ENCODE data around the gene PRELP. TPM values are rescaled to one million over a fixed set of nuclear protein-coding genes. Genes with fewer than 3 reads are reported as not detected.

PRELP gene
- total RNA-seq, 1 experiment from 2014 or later = not detected

DNA sequence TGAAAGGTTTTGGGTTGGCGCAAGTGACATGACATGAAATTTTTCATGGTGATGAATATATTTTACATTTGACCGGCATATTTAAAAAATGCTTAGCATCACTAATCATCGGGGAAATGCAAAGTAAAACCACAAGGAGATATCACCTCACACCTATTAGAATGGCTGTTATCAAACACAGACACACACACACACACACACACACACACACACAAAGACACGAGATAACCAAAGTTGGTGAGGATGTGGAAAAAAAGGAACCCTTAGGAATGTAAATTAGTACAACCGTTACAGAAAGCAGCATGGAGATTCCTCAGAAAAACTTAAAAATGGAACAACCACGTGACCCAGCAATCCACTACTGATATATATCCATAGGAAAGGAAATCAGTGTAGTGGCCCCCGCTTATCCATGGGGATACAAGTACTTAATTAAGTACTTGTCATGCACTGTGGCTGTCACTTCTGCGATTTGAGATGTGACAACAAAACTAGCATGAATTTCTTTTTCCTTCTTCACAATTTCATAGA, 15.9 kb upstream of the PRELP start:
- intact Hi-C loops (cut with micrococcal nuclease; ENCODE audit: unreplicated experiment) = no loop called here
- Mint-ChIP-seq H3K27me3 (ENCODE audit: insufficient read depth, unreplicated experiment) (peaks cover 22% of the 10 kb centered on the region), H3K9me3 (ENCODE audit: unreplicated experiment) (no peaks in the 10 kb centered on the region), H3K36me3 (ENCODE audit: insufficient read depth, unreplicated experiment) (no peaks in the 10 kb centered on the region), H3K27ac (ENCODE audit: unreplicated experiment) (no peak overlapping the region), H3K4me1 (ENCODE audit: low read depth, unreplicated experiment) (no peaks in the 10 kb centered on the region), H3K4me3 (ENCODE audit: unreplicated experiment) (no peak overlapping the region)
- no peak for DNase-seq
- BruUV-seq (replicated peaks) = no TSS peak
- POLR2A ChIA-PET = no interaction called here
- no peak for TF ChIP-seq CTCF (IDR thresholded peaks at IDR 0.05; ENCODE audit: insufficient read depth in 1 of 2, low read depth in 1 of 2, low read length in 1 of 2, severe bottlenecking in 1 of 2, unreplicated experiment in 1 of 2)
- H3K4me3 ChIP-seq (ENCODE audit: low read depth, low read length) = no peak overlapping the region
- H3K27me3 ChIP-seq (replicated peaks; ENCODE audit: control insufficient read depth, insufficient read depth, low read length) = no peaks in the 10 kb centered on the region
- CTCF ChIA-PET = no interaction called here
- H3K4me1 ChIP-seq = no peaks in the 10 kb centered on the region
- no peaks in the 10 kb centered on the region for H3K9me3 ChIP-seq
- H3K36me3 ChIP-seq (ENCODE audit: control insufficient read depth, insufficient read depth, low read length) = no peaks in the 10 kb centered on the region

GRCh38 chr1:203461717-203462116, 13.9 kb upstream of the PRELP start:
- H3K27me3 Mint-ChIP-seq (ENCODE audit: insufficient read depth, unreplicated experiment) = peaks cover 16% of the 10 kb centered on the region
- H3K36me3 Mint-ChIP-seq (ENCODE audit: insufficient read depth, unreplicated experiment) = no peaks in the 10 kb centered on the region
- H3K4me1 Mint-ChIP-seq (ENCODE audit: low read depth, unreplicated experiment) = no peaks in the 10 kb centered on the region
- H3K27me3 ChIP-seq (replicated peaks; ENCODE audit: control insufficient read depth, insufficient read depth, low read length) = no peaks in the 10 kb centered on the region
- intact Hi-C loops (cut with micrococcal nuclease; ENCODE audit: unreplicated experiment) = no loop called here
- ChIA-PET CTCF (no interaction called here), POLR2A (no interaction called here)
- H3K4me3 ChIP-seq (ENCODE audit: low read depth, low read length) = no peak overlapping the region
- H3K36me3 ChIP-seq (ENCODE audit: control insufficient read depth, insufficient read depth, low read length) = no peaks in the 10 kb centered on the region
- H3K4me1 ChIP-seq = no peaks in the 10 kb centered on the region
- no TSS peak for BruUV-seq (replicated peaks)
- DNase-seq = no peak
- no peaks in the 10 kb centered on the region for H3K9me3 ChIP-seq
- no peaks in the 10 kb centered on the region for H3K9me3 Mint-ChIP-seq (ENCODE audit: unreplicated experiment)
- H3K27ac Mint-ChIP-seq (ENCODE audit: unreplicated experiment) = no peak overlapping the region
- no peak for TF ChIP-seq CTCF (IDR thresholded peaks at IDR 0.05; ENCODE audit: insufficient read depth in 1 of 2, low read depth in 1 of 2, low read length in 1 of 2, severe bottlenecking in 1 of 2, unreplicated experiment in 1 of 2)
- H3K4me3 Mint-ChIP-seq (ENCODE audit: unreplicated experiment) = no peak overlapping the region

- H3K4me1 Mint-ChIP-seq (ENCODE audit: low read depth, unreplicated experiment) = no peaks in the 10 kb centered on the region
- H3K27ac Mint-ChIP-seq (ENCODE audit: unreplicated experiment) = no peak overlapping the region
- CTCF ChIA-PET = no interaction called here
- no peaks in the 10 kb centered on the region for H3K36me3 Mint-ChIP-seq (ENCODE audit: insufficient read depth, unreplicated experiment)
- POLR2A ChIA-PET = no interaction called here
- Histone ChIP-seq H3K4me3 (ENCODE audit: low read depth, low read length) (no peak overlapping the region), H3K4me1 (no peaks in the 10 kb centered on the region), H3K27me3 (replicated peaks; ENCODE audit: control insufficient read depth, insufficient read depth, low read length) (no peaks in the 10 kb centered on the region), H3K36me3 (ENCODE audit: control insufficient read depth, insufficient read depth, low read length) (no peaks in the 10 kb centered on the region), H3K9me3 (no peaks in the 10 kb centered on the region)
- no peak for DNase-seq
- no peaks in the 10 kb centered on the region for H3K9me3 Mint-ChIP-seq (ENCODE audit: unreplicated experiment)
- no TSS peak for BruUV-seq (replicated peaks)
- H3K4me3 Mint-ChIP-seq (ENCODE audit: unreplicated experiment) = no peak overlapping the region
- TF ChIP-seq CTCF (IDR thresholded peaks at IDR 0.05; ENCODE audit: insufficient read depth in 1 of 2, low read depth in 1 of 2, low read length in 1 of 2, severe bottlenecking in 1 of 2, unreplicated experiment in 1 of 2) = no peak
- peaks cover 16% of the 10 kb centered on the region for H3K27me3 Mint-ChIP-seq (ENCODE audit: insufficient read depth, unreplicated experiment)
- intact Hi-C loops (cut with micrococcal nuclease; ENCODE audit: unreplicated experiment) = no loop called here
Measured at GRCh38 chr1:203462143-203462542, 13.5 kb upstream of the PRELP start.
